Smooth muscle cell of the pulmonary artery (primary cell): ENCODE results near the gene COA4. TPM values are rescaled to one million over a fixed set of nuclear protein-coding genes. Genes with fewer than 3 reads are reported as not detected.

Experiments
- total RNA-seq: library from RNA; depleted of rRNA; stranded (reverse); fragments of >200 nt; gene quantifications from 2 replicates; pipeline ENCODE4 v1.2.3, GENCODE V29; 2014

Gene COA4
- total RNA-seq, result 39.2 and 49.4 TPM in 2 replicates

GRCh38 chr11:73876424-73877310, at the start of gene COA4, which contains the start of gene PAAF1:
Gene COA4 (minus strand): TSS chr11:73876846. CDS start chr11:73873378, 3,468 bp downstream.
Gene PAAF1 (plus strand): TSS chr11:73876999. CDS start chr11:73877022, 23 bp downstream.

Other genes starting within 250 kb of the COA4 start
- gene PLEKHB1, start 230.3 kb downstream of the COA4 start, total RNA-seq, result 2.1 and 2.5 TPM in 2 replicates
- gene RAB6A, start 115.8 kb downstream of the COA4 start, total RNA-seq, result 130 and 148 TPM in 2 replicates
- 18.3 and 20.3 TPM in 2 replicates for gene MRPL48, start 89.0 kb downstream of the COA4 start, total RNA-seq
- gene PAAF1, start 153 bp upstream of the COA4 start, total RNA-seq, result 14.7 and 16.3 TPM in 2 replicates
- gene DNAJB13, start 74.2 kb upstream of the COA4 start, total RNA-seq, result 0.07 TPM in 1 of 2 replicates, not detected in the other
- gene UCP2, start 106.0 kb upstream of the COA4 start, total RNA-seq, result 0.13 and 0.39 TPM in 2 replicates
- gene UCP3, start 132.2 kb upstream of the COA4 start, total RNA-seq, result 0.65 and 0.73 TPM in 2 replicates